GM10266 (cell line): ENCODE results near the gene ELFN1.

Source experiments
- DNase-seq: peaks from one replicate; pipeline ENCODE4 v3.0.0; 2012; ENCODE audit errors: extremely low spot score
- TF ChIP-seq, protein P1 (sequence below): IDR thresholded peaks from 2 replicates; pipeline ENCODE4 v1.5.1; 2012; ENCODE audit warnings: mild to moderate bottlenecking, low read depth; ENCODE audit not compliant: control insufficient read depth, insufficient read depth; ENCODE audit errors: missing control alignments

Gene ELFN1

DNA sequence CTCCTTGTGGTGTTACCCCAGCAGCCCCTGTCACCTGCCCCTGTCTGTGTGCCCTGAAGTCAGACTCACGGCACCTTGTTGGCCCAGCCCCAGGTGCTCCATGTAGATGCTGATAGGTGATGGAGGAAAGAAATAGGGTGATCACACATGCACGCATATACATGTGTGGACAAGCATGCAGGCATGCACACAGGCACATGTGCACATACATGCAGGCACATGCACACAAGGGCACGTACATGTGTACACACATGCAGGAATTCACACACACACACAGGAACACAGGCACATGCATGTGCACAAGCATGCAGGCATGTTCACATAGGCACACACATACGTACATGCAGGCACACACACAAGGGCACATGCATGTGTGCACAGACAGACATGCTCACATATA, 16.6 kb upstream of the ELFN1 start:
- TF ChIP-seq, protein P1, sequence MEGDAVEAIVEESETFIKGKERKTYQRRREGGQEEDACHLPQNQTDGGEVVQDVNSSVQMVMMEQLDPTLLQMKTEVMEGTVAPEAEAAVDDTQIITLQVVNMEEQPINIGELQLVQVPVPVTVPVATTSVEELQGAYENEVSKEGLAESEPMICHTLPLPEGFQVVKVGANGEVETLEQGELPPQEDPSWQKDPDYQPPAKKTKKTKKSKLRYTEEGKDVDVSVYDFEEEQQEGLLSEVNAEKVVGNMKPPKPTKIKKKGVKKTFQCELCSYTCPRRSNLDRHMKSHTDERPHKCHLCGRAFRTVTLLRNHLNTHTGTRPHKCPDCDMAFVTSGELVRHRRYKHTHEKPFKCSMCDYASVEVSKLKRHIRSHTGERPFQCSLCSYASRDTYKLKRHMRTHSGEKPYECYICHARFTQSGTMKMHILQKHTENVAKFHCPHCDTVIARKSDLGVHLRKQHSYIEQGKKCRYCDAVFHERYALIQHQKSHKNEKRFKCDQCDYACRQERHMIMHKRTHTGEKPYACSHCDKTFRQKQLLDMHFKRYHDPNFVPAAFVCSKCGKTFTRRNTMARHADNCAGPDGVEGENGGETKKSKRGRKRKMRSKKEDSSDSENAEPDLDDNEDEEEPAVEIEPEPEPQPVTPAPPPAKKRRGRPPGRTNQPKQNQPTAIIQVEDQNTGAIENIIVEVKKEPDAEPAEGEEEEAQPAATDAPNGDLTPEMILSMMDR = no peak
- DNase-seq = no peak

DNA sequence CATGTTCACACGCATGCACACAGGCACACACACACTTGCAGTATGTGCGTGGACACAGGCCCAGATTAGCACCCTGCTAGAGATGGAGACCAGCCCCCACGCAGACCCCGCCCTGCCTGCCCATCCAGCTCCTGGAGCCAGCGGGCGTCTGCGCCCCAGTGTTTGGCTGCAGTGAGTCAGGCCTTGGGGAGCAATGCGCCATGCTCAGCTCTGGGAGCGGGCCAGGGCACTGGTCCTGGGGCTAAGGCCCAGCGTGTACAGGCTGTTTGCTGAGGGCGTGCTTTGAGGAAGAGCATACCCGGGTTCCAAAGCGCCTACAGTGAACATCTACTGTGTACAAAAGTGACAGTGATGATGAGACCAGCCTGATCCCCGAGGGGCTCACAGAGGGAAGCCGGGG, 16.0 kb upstream of the ELFN1 start:
- TF ChIP-seq, protein P1 = no peak
- no peak for DNase-seq

DNA sequence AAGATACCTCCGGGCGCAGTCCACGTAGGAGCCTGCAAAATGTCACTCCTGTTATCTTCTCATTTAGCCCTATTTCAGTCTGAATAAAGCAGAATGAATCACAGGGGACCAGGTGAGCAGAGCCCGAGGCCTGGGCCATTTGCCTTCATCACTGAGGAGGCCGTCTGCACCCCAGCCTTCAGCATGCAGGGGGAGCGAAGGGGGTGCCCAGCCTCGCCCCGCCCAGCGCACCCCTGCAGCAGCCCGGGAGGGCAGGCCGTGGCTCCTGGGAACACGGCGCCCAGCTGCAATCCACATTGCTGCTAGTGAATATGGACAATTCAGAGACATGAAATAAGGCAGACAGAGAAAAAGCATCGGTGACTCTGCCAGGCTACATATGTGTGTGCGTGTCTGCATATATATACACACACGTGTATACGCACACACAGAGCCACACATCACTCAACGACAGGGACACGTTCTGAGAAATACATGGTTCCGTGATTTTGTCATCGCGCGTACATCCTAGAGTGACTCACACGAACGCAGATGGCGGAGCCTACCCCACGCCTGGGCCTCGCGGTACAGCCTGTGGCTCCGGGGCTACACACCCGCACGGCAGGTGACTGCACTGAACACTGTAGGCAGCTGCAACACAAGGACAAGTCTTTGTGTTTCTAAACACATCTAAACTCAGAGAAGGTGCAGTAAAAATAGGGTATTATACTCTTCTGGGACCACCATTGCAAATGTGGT, 15.2 kb upstream of the ELFN1 start:
- DNase-seq = no peak
- TF ChIP-seq, protein P1 = no peak

DNA sequence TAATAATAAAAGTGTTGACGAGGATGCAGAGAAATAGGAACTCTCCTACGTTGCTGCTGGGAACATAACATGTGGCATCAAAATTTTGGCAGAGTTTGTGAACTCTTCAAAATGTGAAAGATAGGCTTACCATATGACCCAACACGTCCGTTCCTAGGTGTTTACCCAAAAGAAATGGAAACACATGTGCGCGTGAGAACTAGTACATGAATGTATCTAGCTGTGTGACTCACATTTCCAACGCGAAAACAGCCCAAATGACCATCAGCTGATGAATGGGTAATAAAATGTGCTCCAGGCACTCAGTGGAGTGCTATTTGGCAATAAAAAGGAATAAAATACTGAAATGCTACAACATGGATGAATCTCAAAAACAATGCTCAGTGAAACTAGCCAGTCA, 10.4 kb upstream of the ELFN1 start:
- TF ChIP-seq, protein P1 = no peak
- no peak for DNase-seq

DNA sequence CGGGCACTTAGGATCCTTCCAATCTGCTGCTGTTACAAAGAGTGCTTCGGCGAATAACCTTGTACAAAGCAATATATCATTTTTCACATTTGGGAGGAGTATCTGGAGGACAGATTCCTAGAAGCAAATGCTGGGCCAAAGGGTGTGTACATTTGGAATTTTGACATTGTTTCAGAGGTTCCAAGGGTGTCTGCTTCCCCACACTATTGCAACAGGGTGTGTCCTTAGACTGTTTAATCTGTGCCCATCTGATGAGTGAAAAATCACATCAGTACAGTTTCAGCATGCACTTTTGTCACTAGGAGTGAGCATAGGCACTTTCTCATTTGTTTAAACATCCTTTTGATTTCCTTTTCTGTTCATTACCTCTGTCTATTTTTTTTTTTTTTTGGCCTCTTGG, 8.6 kb upstream of the ELFN1 start:
- no peak for DNase-seq
- TF ChIP-seq, protein P1 = no peak

DNA sequence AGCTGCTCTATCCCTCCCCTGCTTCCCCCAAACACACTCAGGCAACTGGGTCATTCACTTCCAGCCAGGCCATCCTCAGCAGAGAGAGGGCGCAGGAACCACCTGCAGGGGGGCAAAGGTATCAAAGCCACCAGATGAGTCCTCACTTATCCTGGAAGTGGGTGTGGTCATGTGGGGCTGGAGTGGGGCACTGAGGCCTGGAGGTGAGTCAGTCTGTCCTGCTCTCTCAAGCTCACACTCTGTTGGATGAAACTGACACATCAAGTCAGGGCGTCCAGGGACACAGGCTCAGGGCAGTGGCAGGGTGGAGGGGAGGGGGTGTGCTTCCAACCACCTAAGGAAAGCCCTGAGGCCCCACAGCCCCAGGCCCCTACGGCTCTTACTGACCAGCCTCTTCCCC, 8.0 kb upstream of the ELFN1 start:
- no peak for DNase-seq
- TF ChIP-seq, protein P1 = no peak

DNA sequence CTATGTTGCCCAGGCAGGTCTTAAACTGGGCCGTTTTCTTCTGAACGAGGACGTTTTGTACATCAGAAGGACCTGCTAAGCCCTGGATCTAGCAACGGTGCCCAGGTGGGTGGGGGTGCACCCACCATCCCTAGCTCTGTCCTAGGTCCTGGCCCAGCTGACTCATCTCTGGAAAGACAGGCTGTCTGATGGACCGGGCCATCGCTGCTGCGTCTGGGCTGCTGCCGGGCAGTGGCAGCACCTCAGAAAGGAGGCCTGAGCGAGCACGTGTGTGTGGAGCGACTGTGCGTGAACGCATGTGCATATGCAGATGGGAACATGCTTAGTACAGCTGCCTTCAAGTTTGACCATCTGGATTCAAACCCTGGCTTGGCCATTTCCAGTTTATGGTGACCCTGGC, 7.3 kb upstream of the ELFN1 start:
- TF ChIP-seq, protein P1 = no peak
- no peak for DNase-seq
